ENCODE results near the gene NANOS2. TPM values are rescaled to one million over a fixed set of nuclear protein-coding genes. Genes with fewer than 3 reads are reported as not detected.

The NANOS2 gene
- total and polyA plus RNA-seq, 2 of the 4 experiments (the other 2 are of a cell fraction): not detected

DNA sequence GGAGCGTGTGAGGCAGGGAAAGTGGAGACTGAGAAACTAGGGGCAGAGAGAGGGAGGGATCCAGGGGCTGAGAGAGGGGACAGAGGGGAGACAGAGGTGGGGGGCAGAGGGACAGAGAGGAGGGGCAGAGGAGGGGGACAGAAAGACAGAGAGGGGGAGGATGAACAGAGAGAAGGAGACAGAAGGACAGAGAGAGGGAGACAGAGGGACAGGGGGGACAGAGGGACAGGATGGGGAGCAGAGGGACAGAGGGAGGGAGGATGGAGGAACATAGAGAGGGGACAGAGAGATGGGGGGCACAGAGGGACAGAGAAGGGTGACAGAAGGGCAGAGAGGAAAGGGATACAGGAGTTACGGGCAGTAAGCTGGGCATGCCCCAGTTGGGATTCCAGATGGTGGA is 14.7 kb upstream of the NANOS2 start:
- no peak overlapping the region for H2BK120ac ChIP-seq (ENCODE audit: low read depth, low read length)
- intact Hi-C loops (cut with micrococcal nuclease) (loop anchor here (10.0 kb wide), 1 partner anchor 66 kb away; the partner anchor contains the start of gene CCDC61), dilution Hi-C loops (cut with HindIII; ENCODE audit: low sequenced_read_pairs, unreplicated experiment) (no loop called here), in situ Hi-C loops (cut with MboI; ENCODE audit: low sequenced_read_pairs) (no loop called here)
- no TSS peak for BruUV-seq (replicated peaks)
- H3K79me1 ChIP-seq (ENCODE audit: low read depth in 1 of 2, low read length in 2 of 2): no peaks in the 10 kb centered on the region
- 67% methylated on average over 1 of the region's 2 CpGs; no CpG with 5 or more reads in 1 of the 2 experiments for WGBS, 2 experiments (ENCODE audit: extremely low coverage in 2 of 2, insufficient read length in 1 of 2)
- H2BK5ac ChIP-seq (ENCODE audit: low read depth, low read length, poor library complexity, severe bottlenecking): no peak overlapping the region
- no peak overlapping the region for H4K8ac ChIP-seq (ENCODE audit: low read depth in 2 of 2, low read length in 2 of 2)
- no peaks in the 10 kb centered on the region for H3K9me3 ChIP-seq (ENCODE audit: control insufficient read depth, insufficient read depth, low read length)
- H4K5ac ChIP-seq (ENCODE audit: low read depth, low read length): no peak overlapping the region
- no peak overlapping the region for H3K9ac ChIP-seq (ENCODE audit: low read depth, low read length)
- H3K9me1 ChIP-seq (ENCODE audit: insufficient read depth, low read length): no peaks in the 10 kb centered on the region
- no peak overlapping the region for H2BK15ac ChIP-seq (ENCODE audit: low read depth, low read length)
- H3K4me1 ChIP-seq (ENCODE audit: control insufficient read depth, insufficient read depth, low read length): no peaks in the 10 kb centered on the region
- ChIA-PET POLR2A (ENCODE audit: unreplicated experiment) (no interaction called here), CTCF (no interaction called here)
- H3K4ac ChIP-seq (ENCODE audit: low read depth, low read length): no peak overlapping the region
- H4K91ac ChIP-seq (ENCODE audit: insufficient read depth, low read depth, low read length): no peak overlapping the region
- no peak overlapping the region for H3K14ac ChIP-seq (replicated peaks; ENCODE audit: low read depth, low read length)
- H3K36me3 ChIP-seq (ENCODE audit: control insufficient read depth, insufficient read depth, low read length): no peaks in the 10 kb centered on the region
- no peak overlapping the region for H3K4me3 ChIP-seq (ENCODE audit: insufficient read depth, low read depth, low read length)
- no peak overlapping the region for H3K4me2 ChIP-seq (ENCODE audit: low read depth, low read length)
- no peak overlapping the region for H2BK20ac ChIP-seq (ENCODE audit: low read depth, low read length)
- H3K23ac ChIP-seq (ENCODE audit: low read depth, low read length): no peak overlapping the region
- H3K18ac ChIP-seq (ENCODE audit: low read depth, low read length): no peak overlapping the region
- H2AFZ ChIP-seq (replicated peaks; ENCODE audit: low read length, poor library complexity): no peak overlapping the region
- no peak overlapping the region for H2AK5ac ChIP-seq (ENCODE audit: low read depth, low read length)
- H2AK9ac ChIP-seq (replicated peaks; ENCODE audit: low read depth, low read length, poor library complexity): no peak overlapping the region
- TF ChIP-seq NFE2L2 (IDR thresholded peaks at IDR 0.05; ENCODE audit: low read depth, low read length) (no peak), RCOR1 (IDR thresholded peaks at IDR 0.05; ENCODE audit: insufficient replicate concordance, low read length) (no peak), CHD1 (IDR thresholded peaks at IDR 0.05; ENCODE audit: low read depth, low read length) (no peak), ELK1 (IDR thresholded peaks at IDR 0.05; ENCODE audit: borderline replicate concordance, low read depth, low read length) (no peak), MAZ (IDR thresholded peaks at IDR 0.05; ENCODE audit: borderline replicate concordance, low read depth, low read length) (no peak), SMC3 (IDR thresholded peaks at IDR 0.05; ENCODE audit: low read depth, low read length) (no peak), CEBPB (IDR thresholded peaks at IDR 0.05; ENCODE audit: low read depth, low read length) (no peak), RAD21 (IDR thresholded peaks at IDR 0.05; ENCODE audit: low read length) (no peak), MAFK (IDR thresholded peaks at IDR 0.05; ENCODE audit: low read depth, low read length) (no peak), USF2 (IDR thresholded peaks at IDR 0.05; ENCODE audit: low read depth, low read length) (no peak), BHLHE40 (IDR thresholded peaks at IDR 0.05; ENCODE audit: low read depth, low read length) (no peak), RFX5 (IDR thresholded peaks at IDR 0.05; ENCODE audit: low read depth, low read length) (no peak)
- DNase-seq: no peak
- ATAC-seq (ENCODE audit: low read depth): no peak
- H4K20me1 ChIP-seq (ENCODE audit: insufficient read depth, low read length): no peaks in the 10 kb centered on the region
- H3K27me3 ChIP-seq (ENCODE audit: control insufficient read depth, insufficient read depth, low read length): peaks cover 15% of the 10 kb centered on the region
- no peak overlapping the region for H3K27ac ChIP-seq (ENCODE audit: insufficient read depth, low read length)
- H3K56ac ChIP-seq (ENCODE audit: extremely low read depth, insufficient read depth, low read length): no peak overlapping the region
